Lower leg skin (tissue), 4 donors: ENCODE data around the gene METTL8. TPM values are rescaled to one million over a fixed set of nuclear protein-coding genes. Genes with fewer than 3 reads are reported as not detected.

ENCODE experiments used
- DNase-seq, 2 donors: peaks; one replicate each; pipeline ENCODE4 v3.0.0-alpha.2; 2019; ENCODE audit warnings: low spot score in 2 of 2
- H3K4me3 ChIP-seq: fragments of 200-600 bp; sonication (generic); 2 replicates; pipeline ENCODE4 v1.5.1; 2017; ENCODE audit warnings: mild to moderate bottlenecking, low read depth; ENCODE audit not compliant: poor library complexity, severe bottlenecking
- POLR2A ChIP-seq, 2 donors: fragments of 450-650 bp; IDR thresholded peaks; one replicate each; pipeline ENCODE4 v1.6.1; 2016 to 2017; ENCODE audit warnings: antibody characterized with exemption in 2 of 2, mild to moderate bottlenecking in 1 of 2, moderate library complexity in 1 of 2
- WGBS, 2 donors: methylation state at CpG; one replicate each; pipeline ENCODE4 v1.1.5; 2018; 5-methylcytosine and 5-hydroxymethylcytosine counted together
- intact Hi-C: fragments of 100-400 bp; cut with DNase I; formaldehyde crosslinking; loops from one replicate; pipeline ENCODE4 v1.15.0; 2023; ENCODE audit warnings: low total_unique reads
- total RNA-seq, 4 donors: library from RNA; depleted of rRNA; stranded (reverse); fragments of >200 nt; gene quantifications; one replicate each; pipeline ENCODE4 v1.1.0, GENCODE V29; 2016
- TF ChIP-seq, protein P1 (sequence below), 3 donors: fragments of 450-650 bp; IDR thresholded peaks; one replicate each; pipeline ENCODE4 v1.5.1; 2016; ENCODE audit warnings: antibody characterized with exemption in 3 of 3, mild to moderate bottlenecking in 3 of 3, moderate library complexity in 2 of 3

Gene METTL8
- total RNA-seq, 4 donors from 2014 or later = 22.5 to 34.9 (median 25.9) TPM

- intact Hi-C loops = no loop called here
- 73 to 75% methylated on average over 6 of the region's 6 CpGs for WGBS, 2 donors
- TF ChIP-seq, protein P1, sequence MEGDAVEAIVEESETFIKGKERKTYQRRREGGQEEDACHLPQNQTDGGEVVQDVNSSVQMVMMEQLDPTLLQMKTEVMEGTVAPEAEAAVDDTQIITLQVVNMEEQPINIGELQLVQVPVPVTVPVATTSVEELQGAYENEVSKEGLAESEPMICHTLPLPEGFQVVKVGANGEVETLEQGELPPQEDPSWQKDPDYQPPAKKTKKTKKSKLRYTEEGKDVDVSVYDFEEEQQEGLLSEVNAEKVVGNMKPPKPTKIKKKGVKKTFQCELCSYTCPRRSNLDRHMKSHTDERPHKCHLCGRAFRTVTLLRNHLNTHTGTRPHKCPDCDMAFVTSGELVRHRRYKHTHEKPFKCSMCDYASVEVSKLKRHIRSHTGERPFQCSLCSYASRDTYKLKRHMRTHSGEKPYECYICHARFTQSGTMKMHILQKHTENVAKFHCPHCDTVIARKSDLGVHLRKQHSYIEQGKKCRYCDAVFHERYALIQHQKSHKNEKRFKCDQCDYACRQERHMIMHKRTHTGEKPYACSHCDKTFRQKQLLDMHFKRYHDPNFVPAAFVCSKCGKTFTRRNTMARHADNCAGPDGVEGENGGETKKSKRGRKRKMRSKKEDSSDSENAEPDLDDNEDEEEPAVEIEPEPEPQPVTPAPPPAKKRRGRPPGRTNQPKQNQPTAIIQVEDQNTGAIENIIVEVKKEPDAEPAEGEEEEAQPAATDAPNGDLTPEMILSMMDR (IDR thresholded peaks at IDR 0.05) = no peak
- no peak for TF ChIP-seq POLR2A (IDR thresholded peaks at IDR 0.05)
- no peak for DNase-seq
- no peak overlapping the region for H3K4me3 ChIP-seq
These were observed 124.1 kb downstream of the METTL8 start for GRCh38 chr2:171309455-171310286.

DNA sequence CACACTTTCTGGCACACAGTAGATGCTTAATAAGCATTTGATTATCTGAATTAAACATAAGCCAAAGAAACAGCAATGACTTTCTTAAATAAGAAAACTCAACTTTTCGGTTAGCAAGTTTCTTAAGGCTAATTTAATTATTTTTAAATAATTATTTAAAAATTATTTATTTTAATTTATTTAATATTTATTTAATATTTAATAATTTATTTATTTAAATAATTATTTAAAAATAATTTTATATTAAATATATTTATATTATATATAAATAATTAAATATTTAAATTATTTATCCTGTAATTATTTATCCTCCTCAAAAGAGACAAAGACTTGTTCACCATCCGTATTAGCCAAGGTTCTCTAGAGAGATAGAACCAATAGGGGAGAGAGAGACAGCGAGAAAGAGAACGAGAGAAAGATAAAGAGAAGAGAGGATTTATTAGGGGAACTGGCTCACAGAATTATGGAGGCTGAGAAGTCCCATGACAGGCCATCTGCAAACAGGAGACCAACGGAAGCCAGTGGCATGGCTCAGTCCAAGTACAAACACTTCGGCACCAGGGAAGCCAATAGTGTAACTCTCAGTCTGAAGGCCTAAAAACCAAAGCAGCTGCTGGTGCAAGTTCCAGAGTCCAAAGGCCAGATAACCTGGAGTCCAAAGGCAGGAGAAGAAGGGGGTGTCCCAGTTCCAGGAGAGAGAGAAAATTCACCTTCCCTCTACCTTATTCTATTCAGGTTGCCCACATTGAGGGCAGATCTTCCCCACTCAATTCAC, 125.3 kb downstream of the METTL8 start:
- TF ChIP-seq POLR2A (IDR thresholded peaks at IDR 0.05) = no peak
- TF ChIP-seq, protein P1 (IDR thresholded peaks at IDR 0.05) = no peak
- no peak overlapping the region for H3K4me3 ChIP-seq
- 93 to 96% methylated on average over 6 of the region's 6 CpGs for WGBS, 2 donors
- intact Hi-C loops = no loop called here
- no peak for DNase-seq

DNA sequence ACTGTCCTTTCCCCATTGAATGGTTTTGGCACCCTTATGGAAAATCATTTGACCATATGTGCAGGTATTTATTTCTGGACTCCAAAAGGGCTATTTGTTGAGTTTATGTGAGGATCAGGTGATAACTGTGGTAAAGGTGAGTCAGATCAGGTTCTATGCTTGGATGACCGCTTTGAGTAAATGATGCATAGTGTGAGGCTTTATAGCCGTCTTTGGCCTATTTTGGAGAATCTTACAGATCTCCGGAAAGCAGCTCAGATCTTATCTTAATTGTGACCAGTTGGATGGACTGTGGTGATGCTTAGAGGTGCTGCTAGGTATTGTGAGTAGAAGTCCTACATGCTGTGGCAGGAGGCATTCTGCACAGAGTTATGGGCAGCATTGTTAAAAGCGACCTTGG, 126.2 kb downstream of the METTL8 start:
- no peak overlapping the region for H3K4me3 ChIP-seq
- intact Hi-C loops = no loop called here
- WGBS, 2 donors = 95 to 99% methylated on average over 4 of the region's 4 CpGs
- TF ChIP-seq, protein P1 (IDR thresholded peaks at IDR 0.05) = no peak
- TF ChIP-seq POLR2A (IDR thresholded peaks at IDR 0.05) = no peak
- no peak for DNase-seq

DNA sequence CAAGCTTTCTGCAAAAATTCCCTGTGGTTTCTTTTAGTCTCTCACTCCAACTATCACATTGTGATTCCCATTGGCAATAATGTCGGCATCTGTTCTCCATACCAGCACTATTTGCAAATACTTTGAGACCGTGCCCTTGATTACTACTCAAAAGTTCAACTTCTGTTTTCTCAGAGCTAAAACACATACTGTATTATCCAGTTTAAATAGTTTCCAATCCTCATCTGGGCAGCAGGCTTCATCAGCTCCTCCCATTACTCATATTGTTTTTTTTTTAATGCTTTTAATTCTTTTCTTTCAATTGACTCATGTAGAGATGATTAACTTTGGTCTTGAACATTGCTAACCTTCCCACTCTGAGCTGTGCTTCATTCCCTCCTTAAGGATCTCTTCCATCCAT, 135.8 kb downstream of the METTL8 start:
- no peak for TF ChIP-seq POLR2A (IDR thresholded peaks at IDR 0.05)
- TF ChIP-seq, protein P1 (IDR thresholded peaks at IDR 0.05) = no peak
- no peak for DNase-seq
- intact Hi-C loops = no loop called here
- WGBS, 2 donors = 61 to 71% methylated on average over 2 of the region's 2 CpGs
- no peak overlapping the region for H3K4me3 ChIP-seq

DNA sequence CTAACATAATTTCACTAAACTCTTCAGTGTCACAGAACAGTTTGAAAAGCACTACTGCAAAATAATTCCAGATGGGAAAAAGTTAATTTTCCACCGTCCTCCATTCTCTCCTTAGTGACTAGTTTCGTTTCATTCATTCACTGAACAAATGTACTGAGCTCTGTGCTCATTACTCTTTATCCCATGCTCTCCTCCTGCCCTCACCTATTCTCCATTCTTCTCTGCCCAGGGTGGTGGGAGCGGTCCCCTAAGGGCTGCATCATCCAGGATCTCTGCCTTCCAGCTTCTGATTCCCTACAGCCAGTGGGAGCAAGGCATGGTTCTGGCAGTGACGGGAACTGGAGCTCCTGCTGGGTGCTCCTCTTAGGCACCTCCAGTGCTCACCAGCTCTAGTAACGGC, 139.2 kb downstream of the METTL8 start:
- no peak overlapping the region for H3K4me3 ChIP-seq
- intact Hi-C loops = no loop called here
- no peak for DNase-seq
- 92 to 93% methylated on average over 5 of the region's 5 CpGs for WGBS, 2 donors
- no peak for TF ChIP-seq POLR2A (IDR thresholded peaks at IDR 0.05)
- TF ChIP-seq, protein P1 (IDR thresholded peaks at IDR 0.05) = no peak
